D721Med (cell line): ENCODE results near the gene ZIC4.

Source experiments
- DNase-seq: peaks from one replicate; pipeline ENCODE4 v3.0.0; 2011; ENCODE audit warnings: low spot score; ENCODE audit not compliant: insufficient read length
- FAIRE-seq: peaks from 2 replicates; lab custom pipeline; 2011; peaks lifted over from hg19 to GRCh38; lab: Jason Lieb, UNC
- TF ChIP-seq, protein P1 (sequence below): IDR thresholded peaks from 2 replicates; pipeline ENCODE4 v1.5.1; 2012; ENCODE audit warnings: mild to moderate bottlenecking, control low read depth; ENCODE audit not compliant: insufficient read depth; ENCODE audit errors: missing control alignments

ZIC4 gene

DNA sequence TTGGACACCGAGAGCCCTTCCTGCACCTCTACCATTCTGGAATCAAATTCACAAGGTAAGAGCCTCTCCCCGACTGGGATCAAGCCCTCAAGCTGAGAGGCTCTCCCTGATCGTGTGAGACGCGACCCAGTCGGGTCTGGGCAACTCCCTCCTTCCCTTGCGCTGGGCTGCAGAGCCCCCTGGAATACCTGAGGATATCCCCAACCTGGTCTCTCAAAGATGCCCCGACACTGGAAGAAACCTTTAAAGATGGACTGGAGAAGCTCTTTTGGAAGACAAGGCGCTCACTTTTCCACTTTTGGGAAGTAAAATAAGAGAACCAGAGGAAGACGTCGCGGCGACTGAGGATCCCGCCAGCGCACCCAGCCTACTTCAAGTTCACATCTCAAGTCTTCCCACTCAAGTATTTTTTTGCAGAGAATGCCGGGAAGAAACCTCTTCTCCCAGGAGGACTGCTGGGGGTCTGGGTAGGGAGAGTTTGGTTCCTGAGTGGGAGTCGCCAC is 33.8 kb downstream of the ZIC4 start:
- FAIRE-seq (no peak), DNase-seq (no peak)
- TF ChIP-seq, protein P1, sequence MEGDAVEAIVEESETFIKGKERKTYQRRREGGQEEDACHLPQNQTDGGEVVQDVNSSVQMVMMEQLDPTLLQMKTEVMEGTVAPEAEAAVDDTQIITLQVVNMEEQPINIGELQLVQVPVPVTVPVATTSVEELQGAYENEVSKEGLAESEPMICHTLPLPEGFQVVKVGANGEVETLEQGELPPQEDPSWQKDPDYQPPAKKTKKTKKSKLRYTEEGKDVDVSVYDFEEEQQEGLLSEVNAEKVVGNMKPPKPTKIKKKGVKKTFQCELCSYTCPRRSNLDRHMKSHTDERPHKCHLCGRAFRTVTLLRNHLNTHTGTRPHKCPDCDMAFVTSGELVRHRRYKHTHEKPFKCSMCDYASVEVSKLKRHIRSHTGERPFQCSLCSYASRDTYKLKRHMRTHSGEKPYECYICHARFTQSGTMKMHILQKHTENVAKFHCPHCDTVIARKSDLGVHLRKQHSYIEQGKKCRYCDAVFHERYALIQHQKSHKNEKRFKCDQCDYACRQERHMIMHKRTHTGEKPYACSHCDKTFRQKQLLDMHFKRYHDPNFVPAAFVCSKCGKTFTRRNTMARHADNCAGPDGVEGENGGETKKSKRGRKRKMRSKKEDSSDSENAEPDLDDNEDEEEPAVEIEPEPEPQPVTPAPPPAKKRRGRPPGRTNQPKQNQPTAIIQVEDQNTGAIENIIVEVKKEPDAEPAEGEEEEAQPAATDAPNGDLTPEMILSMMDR, result no peak

DNA sequence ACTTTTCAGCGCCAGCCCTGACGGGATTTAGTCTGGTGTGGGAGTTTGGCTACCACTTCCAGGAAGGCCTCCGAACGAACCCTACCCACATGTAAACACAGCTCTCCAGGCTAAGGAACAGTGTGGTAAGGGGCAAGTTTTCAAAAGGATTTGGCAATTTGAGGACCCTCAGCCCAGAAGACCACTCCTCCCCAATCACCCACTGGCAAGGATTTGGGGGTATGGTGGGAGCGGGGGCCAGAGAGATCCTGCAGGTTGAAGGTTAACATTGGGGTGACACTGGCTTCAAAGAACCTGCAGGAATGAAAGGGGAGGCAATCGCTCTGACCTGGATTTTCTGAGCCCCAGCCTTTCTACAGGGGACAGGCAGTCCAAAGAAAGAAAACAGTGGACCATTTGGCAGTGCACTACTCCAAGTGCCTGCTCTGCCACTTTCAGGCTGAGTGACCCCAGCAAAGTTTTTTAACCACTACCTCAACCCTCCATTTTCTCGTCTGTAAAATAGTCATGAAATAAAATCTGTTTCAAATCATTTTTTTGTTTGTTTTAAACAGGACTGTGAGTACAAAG is 34.5 kb downstream of the ZIC4 start:
- TF ChIP-seq, protein P1, result no peak
- no peak for FAIRE-seq
- DNase-seq, result no peak

DNA sequence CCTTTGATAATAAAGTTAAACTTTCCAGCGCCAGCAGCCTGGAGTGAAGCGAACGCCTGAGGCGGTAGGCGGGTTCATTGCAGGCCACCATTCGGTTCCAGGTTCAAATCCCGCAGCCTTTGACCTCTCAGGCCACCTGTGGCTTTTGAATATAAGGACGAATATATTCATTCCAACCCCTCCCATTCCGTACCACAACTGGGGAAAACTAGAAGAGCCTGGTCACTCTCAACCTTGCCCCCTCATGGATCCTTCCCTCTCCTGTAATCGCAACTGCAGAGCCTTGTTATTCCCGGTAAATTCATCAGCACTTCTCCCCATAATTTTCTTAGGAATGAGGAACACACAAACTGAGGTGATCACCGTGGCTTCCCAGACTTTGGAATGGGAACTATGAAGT is 35.2 kb downstream of the ZIC4 start:
- TF ChIP-seq, protein P1, result no peak
- no peak for FAIRE-seq
- DNase-seq, result no peak

DNA sequence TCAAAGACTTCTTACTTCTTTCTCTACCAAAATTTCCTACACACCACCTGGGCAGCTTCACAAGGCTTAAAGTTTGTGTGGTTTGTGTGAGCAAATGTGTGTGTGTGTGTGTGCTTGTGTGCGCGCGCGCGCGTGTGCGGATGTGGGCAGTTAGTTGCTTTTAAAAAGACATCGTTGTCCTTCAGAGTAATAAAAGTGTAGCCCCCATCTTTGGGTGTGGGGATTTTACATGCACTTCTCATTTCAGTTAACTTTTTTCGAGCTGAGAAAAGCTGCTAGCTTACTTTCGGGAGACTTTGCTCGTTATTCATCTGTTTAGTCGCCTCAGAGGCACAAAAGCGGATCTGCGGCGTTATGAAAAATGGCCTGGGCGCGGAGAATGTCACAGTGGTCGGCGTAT is 36.0 kb downstream of the ZIC4 start:
- FAIRE-seq, result no peak
- TF ChIP-seq, protein P1, result no peak
- no peak for DNase-seq

DNA sequence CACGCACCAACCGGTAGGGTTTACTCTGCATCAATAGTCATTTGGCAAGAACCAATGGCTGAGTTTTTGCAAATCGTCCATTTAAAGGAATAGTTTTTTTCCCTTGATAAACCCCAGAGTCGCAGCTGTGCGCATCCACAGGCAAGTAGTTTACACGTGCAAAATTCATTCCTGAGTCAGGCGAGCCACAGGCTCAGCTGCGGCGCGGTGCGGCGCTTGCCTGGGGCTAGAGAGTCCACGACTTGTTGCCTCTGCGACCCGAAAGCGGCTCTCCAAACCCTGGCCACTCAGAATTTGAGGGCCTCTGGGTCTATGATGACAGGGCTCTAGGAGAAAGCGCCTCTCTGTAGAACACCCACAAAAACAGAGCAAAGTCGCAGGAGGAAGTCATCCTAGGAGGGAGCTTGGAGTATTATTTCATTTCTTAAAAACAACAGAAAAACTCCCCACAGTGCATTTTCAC is 36.7 kb downstream of the ZIC4 start:
- TF ChIP-seq, protein P1, result no peak
- DNase-seq (no peak), FAIRE-seq (no peak)

DNA sequence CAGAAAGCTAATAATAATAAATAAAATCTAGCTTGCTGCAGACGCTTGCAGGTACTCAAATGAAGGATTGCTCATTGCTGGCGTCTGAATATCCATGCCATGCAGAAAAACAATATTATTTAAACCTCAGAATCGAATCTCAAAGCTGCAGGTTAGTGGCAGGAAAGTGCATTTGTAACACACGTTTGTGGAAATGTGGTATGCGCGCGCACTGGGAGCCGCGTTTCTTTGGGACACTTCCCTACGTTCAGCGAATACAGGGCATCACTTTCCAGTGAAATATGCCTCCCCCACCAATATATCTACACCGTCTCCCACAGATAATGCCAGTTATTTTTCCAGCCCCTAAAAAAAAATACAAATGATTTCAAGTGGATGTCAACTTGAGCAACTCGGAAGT is 37.1 kb downstream of the ZIC4 start:
- FAIRE-seq (no peak), DNase-seq (no peak)

More for the DNA sequence above, 37.1 kb downstream of the ZIC4 start:
- TF ChIP-seq, protein P1, result no peak
